Panc1 (cell line): ENCODE data around the gene HOMER1.

Experiments
- POLR2AphosphoS5 ChIP-seq: IDR thresholded peaks from 2 replicates; pipeline ENCODE4 v1.6.1; 2012; ENCODE audit warnings: mild to moderate bottlenecking, low read depth, low read length, moderate library complexity
- SIN3A ChIP-seq: IDR thresholded peaks from 2 replicates; pipeline ENCODE4 v1.6.1; 2012; ENCODE audit warnings: low read depth, mild to moderate bottlenecking, low read length, moderate library complexity, borderline replicate concordance; ENCODE audit not compliant: insufficient read depth
- TF ChIP-seq, protein P1 (sequence below): fragments of 450-650 bp; IDR thresholded peaks from 2 replicates; pipeline ENCODE4 v1.5.1; 2017; ENCODE audit warnings: mild to moderate bottlenecking

- TF ChIP-seq, protein P1, sequence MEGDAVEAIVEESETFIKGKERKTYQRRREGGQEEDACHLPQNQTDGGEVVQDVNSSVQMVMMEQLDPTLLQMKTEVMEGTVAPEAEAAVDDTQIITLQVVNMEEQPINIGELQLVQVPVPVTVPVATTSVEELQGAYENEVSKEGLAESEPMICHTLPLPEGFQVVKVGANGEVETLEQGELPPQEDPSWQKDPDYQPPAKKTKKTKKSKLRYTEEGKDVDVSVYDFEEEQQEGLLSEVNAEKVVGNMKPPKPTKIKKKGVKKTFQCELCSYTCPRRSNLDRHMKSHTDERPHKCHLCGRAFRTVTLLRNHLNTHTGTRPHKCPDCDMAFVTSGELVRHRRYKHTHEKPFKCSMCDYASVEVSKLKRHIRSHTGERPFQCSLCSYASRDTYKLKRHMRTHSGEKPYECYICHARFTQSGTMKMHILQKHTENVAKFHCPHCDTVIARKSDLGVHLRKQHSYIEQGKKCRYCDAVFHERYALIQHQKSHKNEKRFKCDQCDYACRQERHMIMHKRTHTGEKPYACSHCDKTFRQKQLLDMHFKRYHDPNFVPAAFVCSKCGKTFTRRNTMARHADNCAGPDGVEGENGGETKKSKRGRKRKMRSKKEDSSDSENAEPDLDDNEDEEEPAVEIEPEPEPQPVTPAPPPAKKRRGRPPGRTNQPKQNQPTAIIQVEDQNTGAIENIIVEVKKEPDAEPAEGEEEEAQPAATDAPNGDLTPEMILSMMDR = no peak
- TF ChIP-seq SIN3A = no peak
- TF ChIP-seq POLR2AphosphoS5 = no peak
Measured at GRCh38 chr5:79513308-79513703, 628 bp downstream of the HOMER1 start.
